H9 (cell line): ENCODE results near the gene FNDC3A. TPM values are rescaled to one million over a fixed set of nuclear protein-coding genes. Genes with fewer than 3 reads are reported as not detected.

Experiments used
- DNase-seq: peaks from one replicate; pipeline ENCODE4 v3.0.0-alpha.2; 2017
- H2AFZ ChIP-seq: one replicate; pipeline ENCODE4 v1.6.1; 2013; ENCODE audit warnings: mild to moderate bottlenecking, low read length, control low read depth, moderate library complexity
- H2AK5ac ChIP-seq: 2 replicates; pipeline ENCODE4 v1.6.1; 2013; ENCODE audit warnings: low read length, control low read depth, mixed read lengths; ENCODE audit not compliant: insufficient read length
- H2BK120ac ChIP-seq: one replicate; pipeline ENCODE4 v1.6.1; 2013; ENCODE audit warnings: low read depth, mild to moderate bottlenecking, low read length, control low read depth, inconsistent platforms; ENCODE audit not compliant: poor library complexity, severe bottlenecking
- H2BK12ac ChIP-seq: 2 replicates; pipeline ENCODE4 v1.6.1; 2013; ENCODE audit warnings: low read length, control low read depth, mixed read lengths, low read depth; ENCODE audit not compliant: insufficient read length
- H2BK15ac ChIP-seq: 2 replicates; pipeline ENCODE4 v1.6.1; 2013; ENCODE audit warnings: low read depth, low read length, control low read depth
- H2BK20ac ChIP-seq: one replicate; pipeline ENCODE4 v1.6.1; 2013; ENCODE audit warnings: low read depth, mild to moderate bottlenecking, low read length, control low read depth, inconsistent platforms; ENCODE audit not compliant: poor library complexity, severe bottlenecking
- H2BK5ac ChIP-seq: 2 replicates; pipeline ENCODE4 v1.6.1; 2013; ENCODE audit warnings: low read length, control low read depth, mixed read lengths; ENCODE audit not compliant: insufficient read length
- H3K14ac ChIP-seq: 2 replicates; pipeline ENCODE4 v1.6.1; 2013; ENCODE audit warnings: low read length, control low read depth; ENCODE audit not compliant: insufficient read depth
- H3K18ac ChIP-seq: 2 replicates; pipeline ENCODE4 v1.6.1; 2013; ENCODE audit warnings: low read depth, mild to moderate bottlenecking, mixed read lengths, low read length, control low read depth; ENCODE audit not compliant: insufficient read length
- H3K23ac ChIP-seq: 2 replicates; pipeline ENCODE4 v1.6.1; 2013; ENCODE audit warnings: low read length, control low read depth, mixed read lengths, low read depth; ENCODE audit not compliant: insufficient read length
- H3K23me2 ChIP-seq: 2 replicates; pipeline ENCODE4 v1.6.1; 2013; ENCODE audit warnings: low read depth, mild to moderate bottlenecking, mixed read lengths, low read length, control low read depth; ENCODE audit not compliant: insufficient read length, poor library complexity, severe bottlenecking
- H3K27ac ChIP-seq: 2 replicates; pipeline ENCODE4 v1.5.1; 2013; ENCODE audit warnings: low read length, control low read depth, mixed read lengths, low read depth; ENCODE audit not compliant: insufficient read length
- H3K27me3 ChIP-seq: 2 replicates; pipeline ENCODE4 v1.6.1; 2013; ENCODE audit warnings: low read length, control low read depth, inconsistent platforms; ENCODE audit not compliant: insufficient read depth
- H3K4ac ChIP-seq: 2 replicates; pipeline ENCODE4 v1.6.1; 2013; ENCODE audit warnings: low read depth, mild to moderate bottlenecking, control low read depth, inconsistent platforms, low read length, moderate library complexity
- H3K4me1 ChIP-seq: 2 replicates; pipeline ENCODE4 v1.6.1; 2013; ENCODE audit warnings: low read length, control low read depth, inconsistent platforms; ENCODE audit not compliant: insufficient read depth
- H3K4me2 ChIP-seq: 2 replicates; pipeline ENCODE4 v1.6.1; 2013; ENCODE audit warnings: low read length, control low read depth, mixed read lengths; ENCODE audit not compliant: insufficient read length, insufficient read depth
- H3K56ac ChIP-seq: 2 replicates; pipeline ENCODE4 v1.6.1; 2013; ENCODE audit warnings: low read depth, mild to moderate bottlenecking, mixed read lengths, low read length, control low read depth; ENCODE audit not compliant: insufficient read length
- H3K79me1 ChIP-seq: 2 replicates; pipeline ENCODE4 v1.6.1; 2013; ENCODE audit warnings: low read depth, mild to moderate bottlenecking, moderate library complexity, low read length, control low read depth, inconsistent platforms; ENCODE audit not compliant: insufficient read depth, poor library complexity, severe bottlenecking
- H3K79me2 ChIP-seq: 2 replicates; pipeline ENCODE4 v1.6.1; 2013; ENCODE audit warnings: low read length, control low read depth, inconsistent platforms; ENCODE audit not compliant: insufficient read depth
- H3K9ac ChIP-seq: 2 replicates; pipeline ENCODE4 v1.6.1; 2013; ENCODE audit warnings: low read length, control low read depth, mixed read lengths; ENCODE audit not compliant: insufficient read length; ENCODE audit errors: extremely low read depth
- H3K9me3 ChIP-seq: one replicate; pipeline ENCODE4 v1.6.1; 2013; ENCODE audit warnings: low read depth, low read length, inconsistent platforms; ENCODE audit not compliant: control insufficient read depth
- H3T11ph ChIP-seq: one replicate; pipeline ENCODE4 v1.6.1; 2013; ENCODE audit warnings: mild to moderate bottlenecking, low read length, control low read depth, inconsistent platforms
- H4K20me1 ChIP-seq: one replicate; pipeline ENCODE4 v1.6.1; 2013; ENCODE audit not compliant: control insufficient read depth, insufficient read length, insufficient read depth
- H4K5ac ChIP-seq: 2 replicates; pipeline ENCODE4 v1.6.1; 2013; ENCODE audit warnings: low read depth, mild to moderate bottlenecking, mixed read lengths, low read length, control low read depth; ENCODE audit not compliant: insufficient read length
- H4K8ac ChIP-seq: replicated peaks from 2 replicates; pipeline ENCODE4 v1.6.1; 2013; ENCODE audit warnings: low read length, control low read depth, mixed read lengths, low read depth; ENCODE audit not compliant: insufficient read length
- H4K91ac ChIP-seq: 2 replicates; pipeline ENCODE4 v1.6.1; 2013; ENCODE audit warnings: low read depth, mild to moderate bottlenecking, moderate library complexity, mixed read lengths, low read length, control low read depth; ENCODE audit not compliant: insufficient read length
- H3K27ac Mint-ChIP-seq, 3 experiments: 2 replicates in 2 of 3; 3 replicates in 1 of 3; pipeline ENCODE4 v1.8.0; 2020 to 2021; ENCODE audit warnings: mixed read lengths in 3 of 3, mild to moderate bottlenecking in 1 of 3, moderate library complexity in 1 of 3
- H3K27me3 Mint-ChIP-seq: 2 replicates; pipeline ENCODE4 v1.8.0; 2021; ENCODE audit warnings: low read depth, mild to moderate bottlenecking, moderate library complexity, mixed read lengths
- H3K36me3 Mint-ChIP-seq, 3 experiments: 2 replicates in 2 of 3; 3 replicates in 1 of 3; pipeline ENCODE4 v1.8.0; 2020 to 2021; ENCODE audit warnings: low read depth in 3 of 3, mixed read lengths in 3 of 3; ENCODE audit not compliant: insufficient read depth in 1 of 3
- H3K4me1 Mint-ChIP-seq, 2 experiments: 2 replicates each; pipeline ENCODE4 v1.8.0; 2020; ENCODE audit warnings: mixed read lengths in 2 of 2
- H3K4me3 Mint-ChIP-seq, 2 experiments: 2 replicates in 1 of 2; 3 replicates in 1 of 2; pipeline ENCODE4 v1.8.0; 2020 to 2021; ENCODE audit warnings: mild to moderate bottlenecking in 2 of 2, mixed read lengths in 2 of 2, moderate library complexity in 1 of 2
- H3K9me3 Mint-ChIP-seq, 2 experiments: 2 replicates in 1 of 2; 3 replicates in 1 of 2; pipeline ENCODE4 v1.8.0; 2020; ENCODE audit warnings: mild to moderate bottlenecking in 2 of 2, mixed read lengths in 2 of 2, moderate library complexity in 1 of 2
- WGBS: extraction: QIAGEN DNeasy Blood & Tissue Kit; methylation state at CpG from one replicate; pipeline ENCODE4 v1.1.7; 2013; ENCODE audit warnings: missing lambda C conversion rate, low lambda C conversion rate, mixed read lengths; ENCODE audit not compliant: insufficient read length; ENCODE audit errors: extremely low coverage; 5-methylcytosine and 5-hydroxymethylcytosine counted together
- total RNA-seq: library from RNA; stranded (reverse); gene quantifications from 2 replicates; pipeline ENCODE4 v1.2.1, GENCODE V29; 2021
- TF ChIP-seq, protein P1 (sequence below): fragments of 200-600 bp; sonication (generic); conservative IDR thresholded peaks from 3 replicates; pipeline ENCODE4 v1.8.0; 2021; ENCODE audit warnings: antibody characterized with exemption, mild to moderate bottlenecking

FNDC3A gene
- total RNA-seq, 1 experiment from 2014 or later: 27.4 TPM

- H3K27me3 Mint-ChIP-seq: no peaks in the 10 kb centered on the region; the same call in 1 of the 2 replicates
- H3K27ac Mint-ChIP-seq: no peak overlapping the region
- WGBS: no CpG with 5 or more reads among the region's 1 CpG
- Histone ChIP-seq H3K23ac (no peak overlapping the region), H3K4me2 (no peak overlapping the region), H3K4ac (no peak overlapping the region), H2BK5ac (no peak overlapping the region), H2BK12ac (no peak overlapping the region), H4K8ac (no peak overlapping the region), H3K4me1 (peaks cover 8% of the 10 kb centered on the region; the same call in 1 of the 2 replicates), H3K14ac (no peak overlapping the region), H2AFZ (no peak overlapping the region), H3K18ac (no peak overlapping the region), H2BK15ac (no peak overlapping the region), H3T11ph (no peak overlapping the region), H3K79me1 (no peaks in the 10 kb centered on the region), H2BK120ac (no peak overlapping the region), H3K79me2 (no peaks in the 10 kb centered on the region), H4K91ac (no peak overlapping the region), H3K23me2 (no peaks in the 10 kb centered on the region), H4K5ac (no peak overlapping the region), H3K27ac (no peak overlapping the region), H3K56ac (no peak overlapping the region), H3K9ac (no peak overlapping the region), H3K9me3 (no peaks in the 10 kb centered on the region), H2BK20ac (no peak overlapping the region), H4K20me1 (no peaks in the 10 kb centered on the region), H3K27me3 (no peaks in the 10 kb centered on the region; the same call in 1 of the 2 replicates), H2AK5ac (no peak overlapping the region)
- TF ChIP-seq, protein P1, sequence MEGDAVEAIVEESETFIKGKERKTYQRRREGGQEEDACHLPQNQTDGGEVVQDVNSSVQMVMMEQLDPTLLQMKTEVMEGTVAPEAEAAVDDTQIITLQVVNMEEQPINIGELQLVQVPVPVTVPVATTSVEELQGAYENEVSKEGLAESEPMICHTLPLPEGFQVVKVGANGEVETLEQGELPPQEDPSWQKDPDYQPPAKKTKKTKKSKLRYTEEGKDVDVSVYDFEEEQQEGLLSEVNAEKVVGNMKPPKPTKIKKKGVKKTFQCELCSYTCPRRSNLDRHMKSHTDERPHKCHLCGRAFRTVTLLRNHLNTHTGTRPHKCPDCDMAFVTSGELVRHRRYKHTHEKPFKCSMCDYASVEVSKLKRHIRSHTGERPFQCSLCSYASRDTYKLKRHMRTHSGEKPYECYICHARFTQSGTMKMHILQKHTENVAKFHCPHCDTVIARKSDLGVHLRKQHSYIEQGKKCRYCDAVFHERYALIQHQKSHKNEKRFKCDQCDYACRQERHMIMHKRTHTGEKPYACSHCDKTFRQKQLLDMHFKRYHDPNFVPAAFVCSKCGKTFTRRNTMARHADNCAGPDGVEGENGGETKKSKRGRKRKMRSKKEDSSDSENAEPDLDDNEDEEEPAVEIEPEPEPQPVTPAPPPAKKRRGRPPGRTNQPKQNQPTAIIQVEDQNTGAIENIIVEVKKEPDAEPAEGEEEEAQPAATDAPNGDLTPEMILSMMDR: no peak
- H3K4me1 Mint-ChIP-seq: peaks cover 35 to 52% of the 10 kb centered on the region in 2 experiments
- H3K36me3 Mint-ChIP-seq: peaks cover 13 to 33% (median 24%) of the 10 kb centered on the region in 3 experiments
- no peak overlapping the region for H3K4me3 Mint-ChIP-seq
- no peak for DNase-seq
- H3K9me3 Mint-ChIP-seq: peaks cover 3 to 12% of the 10 kb centered on the region in 2 experiments; a peak in 3 of 5 replicates
Observed at GRCh38 chr13:49053906-49054305, 78.2 kb downstream of the FNDC3A start.
